HCT116 (cell line): ENCODE results near the gene DNPEP. TPM values are rescaled to one million over a fixed set of nuclear protein-coding genes. Genes with fewer than 3 reads are reported as not detected.
A peak's percentile ranks its signal among the peaks of the same experiment; 100 is the strongest.

Source experiments
- ATAC-seq: fragments of 200-7000 bp; cut with Tn5 transposase; 2 replicates; pipeline ENCODE4 v1.9.1; 2020; ENCODE audit warnings: mild to moderate bottlenecking, moderate library complexity
- BruUV-seq: library from RNA; stranded (reverse); fragments of 400-500 nt; replicated peaks from 2 replicates; lab custom pipeline; 2021; lab: Mats Ljungman, UMichigan
- CTCF ChIA-PET: fragments of 300-600 bp; sonication (Branson Sonifier 250); formaldehyde crosslinking; loops from one replicate; lab custom pipeline; 2021; ENCODE audit warnings: antibody characterized with exemption; lab: Charles Lee
- POLR2A ChIA-PET: fragments of 300-600, 350-600 bp; sonication (Branson Sonifier 250); formaldehyde crosslinking; loops from one replicate; lab custom pipeline; 2021; ENCODE audit warnings: antibody characterized with exemption; lab: Charles Lee
- RAD21 ChIA-PET, 2 experiments: fragments of 300-600 bp; sonication (Branson Sonifier 250); formaldehyde crosslinking; loops; one replicate each; lab custom pipeline; 2023; ENCODE audit warnings: low total read pairs in 2 of 2; ENCODE audit not compliant: uncharacterized antibody in 2 of 2, unreplicated experiment in 2 of 2, low non-redundant PET in 1 of 2; lab: Charles Lee
- DNase-seq: peaks from one replicate; pipeline ENCODE4 v3.0.0-alpha.2; 2010; ENCODE audit warnings: low read depth, low spot score
- H2AFZ ChIP-seq: fragments of 200-600 bp; shearing (Covaris generic), sonication (generic); 2 replicates; pipeline ENCODE4 v1.6.1; 2017; ENCODE audit warnings: low read depth, mixed run types, mixed read lengths, antibody characterized with exemption, low read length; ENCODE audit not compliant: poor library complexity, severe bottlenecking
- H3K27ac ChIP-seq: 2 replicates; pipeline ENCODE4 v1.5.1; 2012; ENCODE audit warnings: low read depth, low read length
- H3K27me3 ChIP-seq: fragments of 200-600 bp; sonication (generic); 2 replicates; pipeline ENCODE4 v1.6.1; 2016; ENCODE audit warnings: mixed run types, low read length, mixed read lengths; ENCODE audit not compliant: insufficient read depth
- H3K36me3 ChIP-seq, 2 experiments: fragments of 200-500 bp in 1 of 2; fragments of 200-600 bp in 1 of 2; sonication (Bioruptor generic) in 1 of 2; sonication (generic) in 1 of 2; 2 replicates each; pipeline versions ENCODE4 v1.5.1 to v1.6.1; 2014 to 2016; ENCODE audit warnings: low read length in 2 of 2, inconsistent platforms in 1 of 2, mixed read lengths in 1 of 2, mixed run types in 1 of 2; ENCODE audit not compliant: insufficient read depth in 2 of 2, control insufficient read depth in 1 of 2
- H3K4me1 ChIP-seq, 2 experiments: fragments of 200-600 bp in 1 of 2; sonication (generic) in 1 of 2; 2 replicates each; pipeline versions ENCODE4 v1.5.1 to v1.6.1; 2012 to 2017; ENCODE audit warnings: low read length in 2 of 2, inconsistent platforms in 1 of 2, mild to moderate bottlenecking in 1 of 2, mixed read lengths in 1 of 2, mixed run types in 1 of 2, moderate library complexity in 1 of 2; ENCODE audit not compliant: insufficient read depth in 2 of 2, control insufficient read depth in 1 of 2
- H3K4me2 ChIP-seq: fragments of 200-600 bp; sonication (generic); 2 replicates; pipeline ENCODE4 v1.6.1; 2017; ENCODE audit warnings: mixed run types, low read length, mixed read lengths
- H3K4me3 ChIP-seq, 2 experiments: fragments of 200-600 bp in 1 of 2; sonication (generic) in 1 of 2; replicated peaks in 1 of 2; 2 replicates each; pipeline ENCODE4 v1.5.1; 2011 to 2016; ENCODE audit warnings: low read length in 2 of 2, control low read depth in 1 of 2, low read depth in 1 of 2, mild to moderate bottlenecking in 1 of 2, mixed read lengths in 1 of 2, mixed run types in 1 of 2
- H3K79me2 ChIP-seq: fragments of 200-600 bp; sonication (generic); 2 replicates; pipeline ENCODE4 v1.6.1; 2017; ENCODE audit warnings: mild to moderate bottlenecking, mixed run types, low read length, moderate library complexity, mixed read lengths; ENCODE audit not compliant: insufficient read depth
- H3K9ac ChIP-seq: fragments of 200-600 bp; sonication (generic); 2 replicates; pipeline ENCODE4 v1.6.1; 2016; ENCODE audit warnings: low read length, mixed read lengths
- H3K9me2 ChIP-seq: fragments of 200-600 bp; sonication (generic), shearing (Covaris generic); 2 replicates; pipeline ENCODE4 v1.6.1; 2017; ENCODE audit warnings: mixed run types, mild to moderate bottlenecking, moderate library complexity; ENCODE audit not compliant: insufficient read depth
- H3K9me3 ChIP-seq, 2 experiments: fragments of 200-500 bp in 1 of 2; fragments of 200-600 bp in 1 of 2; sonication (Bioruptor generic) in 1 of 2; sonication (generic) in 1 of 2; 2 replicates each; pipeline ENCODE4 v1.6.1; 2014 to 2017; ENCODE audit warnings: low read length in 2 of 2, mixed read lengths in 2 of 2, inconsistent platforms in 1 of 2, low read depth in 1 of 2, mild to moderate bottlenecking in 1 of 2, mixed run types in 1 of 2, moderate library complexity in 1 of 2; ENCODE audit not compliant: control insufficient read depth in 1 of 2, insufficient read depth in 1 of 2
- H4K20me1 ChIP-seq: fragments of 200-600 bp; sonication (generic), shearing (Covaris generic); 2 replicates; pipeline ENCODE4 v1.6.1; 2017; ENCODE audit warnings: mixed run types, mild to moderate bottlenecking, moderate library complexity; ENCODE audit not compliant: insufficient read depth
- ATF3 ChIP-seq: IDR thresholded peaks from 2 replicates; pipeline ENCODE4 v1.6.1; 2012
- EGR1 ChIP-seq: IDR thresholded peaks from 2 replicates; pipeline ENCODE4 v1.6.1; 2012; ENCODE audit warnings: low read depth
- EZH2 ChIP-seq: fragments of 200-600 bp; sonication (generic); IDR thresholded peaks from 2 replicates; pipeline ENCODE4 v1.6.1; 2017; ENCODE audit warnings: antibody characterized with exemption, mixed run types
- MAX ChIP-seq: IDR thresholded peaks from 2 replicates; pipeline ENCODE4 v1.6.1; 2012
- SP1 ChIP-seq: IDR thresholded peaks from 2 replicates; pipeline ENCODE4 v1.6.1; 2012; ENCODE audit warnings: low read depth
- intact Hi-C: fragments of 100-400 bp; cut with micrococcal nuclease; formaldehyde crosslinking; loops from 2 replicates; pipeline ENCODE4 v1.10.0; 2022
- total RNA-seq: library from RNA; stranded (reverse); gene quantifications from one replicate; pipeline ENCODE4 v1.2.1, GENCODE V29; 2021; ENCODE audit not compliant: unreplicated experiment
- TF ChIP-seq, protein P1 (sequence below), 3 experiments: fragments of 200-600 bp in 1 of 3; sonication (generic) in 1 of 3; IDR thresholded peaks in 2 of 3; conservative IDR thresholded peaks in 1 of 3; 2 replicates each; pipeline ENCODE4 v1.5.1; 2012 to 2017; ENCODE audit warnings: low read depth in 2 of 3, low read length in 2 of 3, antibody characterized with exemption in 1 of 3, borderline replicate concordance in 1 of 3, control low read depth in 1 of 3, mild to moderate bottlenecking in 1 of 3, mixed read lengths in 1 of 3, mixed run types in 1 of 3, moderate library complexity in 1 of 3; ENCODE audit not compliant: insufficient read depth in 1 of 3

The DNPEP gene
- total RNA-seq, 1 experiment from 2014 or later: 80.1 TPM

DNA sequence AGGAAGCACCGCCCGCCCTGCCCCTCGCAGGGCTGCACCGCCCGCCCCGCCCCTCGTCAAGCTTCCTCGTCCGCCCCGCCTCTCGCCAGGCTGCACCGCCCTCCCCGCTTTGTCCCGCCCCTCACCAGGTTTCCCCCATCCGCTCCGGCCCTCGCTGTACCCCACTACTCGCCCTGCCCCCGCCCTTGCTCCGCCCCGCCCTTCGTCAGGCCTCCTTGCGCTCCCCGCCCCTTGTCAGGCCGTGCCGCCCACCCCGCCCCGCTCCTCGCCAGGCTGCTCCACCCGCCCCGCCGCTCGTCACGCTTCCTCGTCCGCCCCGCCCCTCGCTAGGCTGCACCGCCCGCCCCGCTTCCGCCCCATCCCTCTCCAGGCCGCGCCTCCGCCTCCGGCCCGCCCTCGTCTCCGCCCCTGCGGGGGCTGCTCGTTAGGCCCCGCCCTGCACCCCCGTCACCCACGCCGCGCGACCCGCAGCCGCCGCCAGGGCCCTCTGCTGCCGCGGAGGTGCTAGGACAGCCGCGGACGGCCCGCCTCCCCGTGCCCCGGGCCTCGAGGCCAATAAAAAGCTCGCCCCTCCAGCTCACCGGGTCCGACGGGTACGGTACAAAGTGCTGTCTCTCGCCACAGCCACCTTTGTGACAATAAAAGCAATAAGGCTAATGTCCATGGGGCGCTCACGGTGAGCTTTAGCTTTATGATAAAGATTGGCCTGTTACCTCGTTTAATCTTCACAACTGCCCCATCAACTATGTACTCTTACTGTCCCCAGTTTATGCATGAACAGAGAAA, 602 bp upstream of the DNPEP start:
- Histone ChIP-seq H3K9me3 (no peaks in the 10 kb centered on the region), H3K27me3 (no peaks in the 10 kb centered on the region), H3K4me1 (peaks cover 9 to 18% of the 10 kb centered on the region in 2 experiments; a peak in 3 of 4 replicates), H3K4me2 (peak overlapping the region; percentile 66), H3K9ac (peak overlapping the region; percentile 44), H4K20me1 (no peaks in the 10 kb centered on the region), H3K4me3 (peak overlapping the region; percentile 31 to 49), H3K36me3 (peaks cover 4 to 24% of the 10 kb centered on the region in 2 experiments; a peak in 3 of 4 replicates), H2AFZ (peak overlapping the region; percentile 81), H3K79me2 (peaks cover 12% of the 10 kb centered on the region; the same call in 1 of the 2 replicates), H3K9me2 (no peaks in the 10 kb centered on the region), H3K27ac (peak overlapping the region; percentile 63)
- intact Hi-C loops: loop anchor here (2.0 to 5.0 kb wide), 3 partner anchors 44 to 299 kb away; partner anchors contain the start of genes CNPPD1 and RETREG2
- TF ChIP-seq ATF3 (no peak), MAX (peak; percentile 67; the same call in 1 of the 2 replicates), EZH2 (no peak), EGR1 (peak; percentile 93), SP1 (peak; percentile 54)
- TF ChIP-seq, protein P1, sequence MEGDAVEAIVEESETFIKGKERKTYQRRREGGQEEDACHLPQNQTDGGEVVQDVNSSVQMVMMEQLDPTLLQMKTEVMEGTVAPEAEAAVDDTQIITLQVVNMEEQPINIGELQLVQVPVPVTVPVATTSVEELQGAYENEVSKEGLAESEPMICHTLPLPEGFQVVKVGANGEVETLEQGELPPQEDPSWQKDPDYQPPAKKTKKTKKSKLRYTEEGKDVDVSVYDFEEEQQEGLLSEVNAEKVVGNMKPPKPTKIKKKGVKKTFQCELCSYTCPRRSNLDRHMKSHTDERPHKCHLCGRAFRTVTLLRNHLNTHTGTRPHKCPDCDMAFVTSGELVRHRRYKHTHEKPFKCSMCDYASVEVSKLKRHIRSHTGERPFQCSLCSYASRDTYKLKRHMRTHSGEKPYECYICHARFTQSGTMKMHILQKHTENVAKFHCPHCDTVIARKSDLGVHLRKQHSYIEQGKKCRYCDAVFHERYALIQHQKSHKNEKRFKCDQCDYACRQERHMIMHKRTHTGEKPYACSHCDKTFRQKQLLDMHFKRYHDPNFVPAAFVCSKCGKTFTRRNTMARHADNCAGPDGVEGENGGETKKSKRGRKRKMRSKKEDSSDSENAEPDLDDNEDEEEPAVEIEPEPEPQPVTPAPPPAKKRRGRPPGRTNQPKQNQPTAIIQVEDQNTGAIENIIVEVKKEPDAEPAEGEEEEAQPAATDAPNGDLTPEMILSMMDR (IDR thresholded peaks at IDR 0.05 in 2 of 3, conservative IDR thresholded peaks at IDR 0.05 in 1 of 3; ENCODE audit: borderline replicate concordance in 1 of 3, insufficient read depth in 1 of 3, low read depth in 2 of 3, low read length in 2 of 3): peak; percentile 38 to 64 (median 60); a peak in 4 of 6 replicates
- DNase-seq (peak; percentile 90), ATAC-seq (peak; percentile 78)
- POLR2A ChIA-PET: interaction anchor here (0.7 to 1.5 kb wide), 7 partner anchors 10 to 141 kb away, joined by 4 to 9 read pairs (median 4); partner anchors contain the start of genes DNAJB2 and GMPPA
- no TSS peak for BruUV-seq
- CTCF ChIA-PET: interaction anchor here (0.6 to 2.9 kb wide), 20 partner anchors 10 to 541 kb away, joined by 3 to 32 read pairs (median 4); no protein-coding TSS in a partner anchor
- RAD21 ChIA-PET: interaction anchor here (0.6 to 1.0 kb wide), 5 partner anchors 78 to 159 kb away, joined by 3 to 6 read pairs (median 4); no protein-coding TSS in a partner anchor
